Heart right ventricle (tissue), 16 donors: ENCODE data around the gene OTOGL. TPM values are rescaled to one million over a fixed set of nuclear protein-coding genes. Genes with fewer than 3 reads are reported as not detected.

Experiments
- ATAC-seq, 8 donors: fragments of 200-7000 bp; cut with Tn5 transposase; one replicate each; pipeline ENCODE4 v1.9.1; 2020; ENCODE audit warnings: mild to moderate bottlenecking in 8 of 8, moderate library complexity in 8 of 8, moderate number of reproducible peaks in 1 of 8
- DNase-seq, 2 donors: peaks; one replicate each; pipeline ENCODE4 v3.0.0-alpha.2; 2020
- H3K27ac ChIP-seq, 10 donors: fragments of 200-600 bp; sonication (generic) in 2 of 10; one replicate each; pipeline versions ENCODE4 v1.5.0 to v1.8.0; 2020 to 2022; ENCODE audit warnings: mild to moderate bottlenecking in 3 of 10
- H3K27me3 ChIP-seq, 7 donors: fragments of 200-600 bp; one replicate each; pipeline ENCODE4 v1.8.0; 2021 to 2022; ENCODE audit warnings: mild to moderate bottlenecking in 2 of 7
- H3K36me3 ChIP-seq, 9 donors: fragments of 200-600 bp; sonication (generic) in 1 of 9; one replicate each; pipeline versions ENCODE4 v1.5.0 to v1.8.0; 2020 to 2022; ENCODE audit warnings: mild to moderate bottlenecking in 2 of 9
- H3K4me1 ChIP-seq, 9 donors: fragments of 200-600 bp; sonication (generic) in 1 of 9; one replicate each; pipeline versions ENCODE4 v1.5.0 to v1.8.0; 2020 to 2022; ENCODE audit warnings: mild to moderate bottlenecking in 4 of 9
- H3K4me3 ChIP-seq, 10 donors: fragments of 200-600 bp; sonication (generic) in 2 of 10; one replicate each; pipeline versions ENCODE4 v1.5.0 to v1.8.0; 2020 to 2022; ENCODE audit warnings: mild to moderate bottlenecking in 7 of 10, moderate library complexity in 2 of 10
- H3K9me3 ChIP-seq, 11 donors: fragments of 200-600 bp in 10 of 11; sonication (generic) in 2 of 11; one replicate each; pipeline versions ENCODE4 v1.5.0 to v1.8.0; 2013 to 2022; ENCODE audit warnings: mild to moderate bottlenecking in 2 of 11, control low read depth in 1 of 11, moderate library complexity in 1 of 11
- WGBS, 2 donors: extraction: QIAGEN DNeasy Blood & Tissue Kit; methylation state at CpG; one replicate each; pipeline ENCODE4 v1.1.7; 2013; ENCODE audit warnings: inconsistent platforms in 1 of 2; 5-methylcytosine and 5-hydroxymethylcytosine counted together
- intact Hi-C, 10 donors: fragments of 100-400 bp; cut with DNase I; formaldehyde crosslinking; loops; one replicate each; pipeline versions ENCODE4 v1.11.1 to v1.14.2; 2022
- polyA plus RNA-seq, 2 donors: library from polyadenylated mRNA; stranded (reverse); fragments of 200-250 nt; gene quantifications; one replicate each; pipeline ENCODE4 v1.2.3, GENCODE V29; 2013
- total RNA-seq, 10 donors: library from RNA; stranded (reverse); fragmentation: NEBNext Ultra II Directional in 3 of 10; extraction: Animal tissue kit (Norgen Biotek cat#: 25700) in 3 of 10; gene quantifications; one replicate each; pipeline versions ENCODE4 v1.2.1 to v1.2.4, GENCODE V29; 2021 to 2023
- TF ChIP-seq, protein P1 (sequence below), 9 donors: fragments of 200-600 bp; sonication (generic) in 2 of 9; IDR thresholded peaks; one replicate each; pipeline versions ENCODE4 v1.5.0 to v1.8.0; 2021 to 2022; ENCODE audit warnings: antibody characterized with exemption in 9 of 9, mild to moderate bottlenecking in 5 of 9, moderate library complexity in 1 of 9
- donor health status: Arrhythmogenic right ventricular cardiomyopathy.
- donor health status: ischemic (EF 13 %, LVEDD 7.1; RV severe dilation, severe dysfunction).
- donor health status: healthy with polysubstance abuse.
- donor health status: DM: no; HTN: yes; CAD: no.
- donor health status: DM: no; HTN: no; CAD: no.
- donor health status: ischemic (EF 25% LVEDD 6.9; RV normal size, moderate dysfunction).
- donor health status: ischemic (EF 25% LVEDD 5.7; RV mildly dilated, moderate dysfunction).
- donor health status: healthy.
- donor health status: DM: yes; HTN: yes; CAD: no.
- donor health status: Ischemic cardiomyopathy.
- donor health status: ischemic (EF 35%, LVEDD 5.7; RV mildly dilated, moderate dysfunction).
- donor health status: nonischemic (EF 11% LVEDD 7.7; RV severe dilation, severe dysfunction).
- donor health status: DM: yes; HTN: yes; CAD: no.
- donor health status: PGD.
- donor health status: ischemic (EF 29% LVEDD 5.4; RV normal size, mild dysfunction).
- donor health status: nonischemic (EF 23%, LVEDD 6.1; RV moderate dilation, normal function).

Gene OTOGL
- total and polyA plus RNA-seq, 12 donors: 0.04 to 1.4 (median 0.24) TPM

DNA sequence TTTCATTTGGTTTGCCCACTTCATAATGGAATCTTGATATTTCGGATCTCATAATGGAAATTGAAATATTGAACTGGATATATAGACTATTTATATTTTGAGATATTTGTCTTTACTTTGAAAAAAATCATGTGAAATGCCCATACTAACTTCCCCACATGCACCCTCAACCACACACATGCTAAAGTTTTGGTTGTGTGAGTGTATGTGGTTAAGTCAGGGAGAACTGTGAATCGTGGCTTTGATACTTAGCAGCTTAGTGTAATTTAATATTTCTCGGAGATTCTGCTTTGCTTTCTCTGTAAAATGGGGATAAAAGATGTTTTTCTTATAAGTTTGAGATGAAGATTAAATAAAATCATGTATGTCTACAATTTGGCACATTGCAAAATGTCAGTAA, 162.1 kb downstream of the OTOGL start:
- H3K4me1 ChIP-seq: no peaks in the 10 kb centered on the region
- no peak for ATAC-seq
- H3K4me3 ChIP-seq: no peak overlapping the region
- H3K27me3 ChIP-seq: peaks cover 0 to 3% (median 0%) of the 10 kb centered on the region in 7 donors
- H3K9me3 ChIP-seq: no peaks in the 10 kb centered on the region
- no peaks in the 10 kb centered on the region for H3K36me3 ChIP-seq
- DNase-seq: no peak
- intact Hi-C loops: loop anchor here in 2 of 10 donors (10.0 kb wide), 2 partner anchors 47 to 707 kb away; no protein-coding TSS in a partner anchor
- H3K27ac ChIP-seq: no peak overlapping the region
- TF ChIP-seq, protein P1, sequence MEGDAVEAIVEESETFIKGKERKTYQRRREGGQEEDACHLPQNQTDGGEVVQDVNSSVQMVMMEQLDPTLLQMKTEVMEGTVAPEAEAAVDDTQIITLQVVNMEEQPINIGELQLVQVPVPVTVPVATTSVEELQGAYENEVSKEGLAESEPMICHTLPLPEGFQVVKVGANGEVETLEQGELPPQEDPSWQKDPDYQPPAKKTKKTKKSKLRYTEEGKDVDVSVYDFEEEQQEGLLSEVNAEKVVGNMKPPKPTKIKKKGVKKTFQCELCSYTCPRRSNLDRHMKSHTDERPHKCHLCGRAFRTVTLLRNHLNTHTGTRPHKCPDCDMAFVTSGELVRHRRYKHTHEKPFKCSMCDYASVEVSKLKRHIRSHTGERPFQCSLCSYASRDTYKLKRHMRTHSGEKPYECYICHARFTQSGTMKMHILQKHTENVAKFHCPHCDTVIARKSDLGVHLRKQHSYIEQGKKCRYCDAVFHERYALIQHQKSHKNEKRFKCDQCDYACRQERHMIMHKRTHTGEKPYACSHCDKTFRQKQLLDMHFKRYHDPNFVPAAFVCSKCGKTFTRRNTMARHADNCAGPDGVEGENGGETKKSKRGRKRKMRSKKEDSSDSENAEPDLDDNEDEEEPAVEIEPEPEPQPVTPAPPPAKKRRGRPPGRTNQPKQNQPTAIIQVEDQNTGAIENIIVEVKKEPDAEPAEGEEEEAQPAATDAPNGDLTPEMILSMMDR (IDR thresholded peaks at IDR 0.05): no peak
- 92 to 94% methylated on average over 3 of the region's 3 CpGs for WGBS, 2 donors

DNA sequence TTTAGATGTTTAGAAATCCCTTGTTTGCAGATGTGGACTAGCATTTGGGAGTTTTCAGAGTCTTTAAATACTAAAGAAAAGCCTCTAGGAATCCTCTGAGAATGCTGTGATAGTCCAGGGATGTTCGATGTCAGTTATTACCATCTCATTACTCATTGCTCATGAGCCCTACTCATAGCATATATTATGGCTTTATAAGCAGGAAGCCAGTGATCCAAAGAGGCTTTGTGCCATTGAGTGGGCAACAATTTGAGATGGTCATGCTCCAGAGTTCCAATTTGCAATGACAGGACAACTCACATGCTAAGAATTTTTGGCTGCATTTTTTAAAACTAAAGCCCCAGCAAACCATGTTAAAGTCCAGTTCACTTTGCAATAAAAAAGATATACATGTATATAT, 163.0 kb downstream of the OTOGL start:
- ATAC-seq (no peak), DNase-seq (no peak)
- Histone ChIP-seq H3K27ac (no peak overlapping the region), H3K27me3 (peaks cover 0 to 3% (median 0%) of the 10 kb centered on the region in 7 donors), H3K4me3 (no peak overlapping the region), H3K36me3 (no peaks in the 10 kb centered on the region), H3K4me1 (no peaks in the 10 kb centered on the region), H3K9me3 (no peaks in the 10 kb centered on the region)
- WGBS, 2 donors: 83 to 93% methylated on average over 1 of the region's 1 CpG
- TF ChIP-seq, protein P1 (IDR thresholded peaks at IDR 0.05): no peak
- intact Hi-C loops: loop anchor here in 2 of 10 donors (10.0 kb wide), 2 partner anchors 48 to 708 kb away; no protein-coding TSS in a partner anchor

DNA sequence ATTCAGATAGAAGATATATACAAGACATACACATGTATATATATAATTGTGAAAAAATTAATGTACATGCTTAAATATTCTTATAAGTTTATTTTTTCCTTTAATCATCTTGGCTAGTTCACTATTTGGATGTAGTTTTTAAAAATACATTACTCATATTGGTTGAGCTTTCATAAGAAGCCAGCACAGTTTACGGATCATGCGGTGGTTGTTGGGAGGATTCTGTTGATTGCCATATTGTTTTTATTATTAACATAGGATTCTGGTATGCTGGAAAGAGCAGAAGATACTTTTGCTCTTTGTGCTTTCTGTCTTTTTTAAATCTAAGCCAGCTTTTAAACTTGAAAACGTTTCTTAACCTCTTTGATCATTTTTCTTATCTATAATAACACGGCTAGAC, 163.4 kb downstream of the OTOGL start:
- H3K9me3 ChIP-seq: no peaks in the 10 kb centered on the region
- no peak for ATAC-seq
- 68 to 72% methylated on average over 4 of the region's 4 CpGs for WGBS, 2 donors
- intact Hi-C loops: loop anchor here in 2 of 10 donors (10.0 kb wide), 2 partner anchors 48 to 708 kb away; no protein-coding TSS in a partner anchor
- no peak overlapping the region for H3K4me3 ChIP-seq
- no peaks in the 10 kb centered on the region for H3K36me3 ChIP-seq
- peaks cover 0 to 3% (median 0%) of the 10 kb centered on the region in 7 donors for H3K27me3 ChIP-seq
- TF ChIP-seq, protein P1 (IDR thresholded peaks at IDR 0.05): no peak
- no peak for DNase-seq
- no peaks in the 10 kb centered on the region for H3K4me1 ChIP-seq
- no peak overlapping the region for H3K27ac ChIP-seq

DNA sequence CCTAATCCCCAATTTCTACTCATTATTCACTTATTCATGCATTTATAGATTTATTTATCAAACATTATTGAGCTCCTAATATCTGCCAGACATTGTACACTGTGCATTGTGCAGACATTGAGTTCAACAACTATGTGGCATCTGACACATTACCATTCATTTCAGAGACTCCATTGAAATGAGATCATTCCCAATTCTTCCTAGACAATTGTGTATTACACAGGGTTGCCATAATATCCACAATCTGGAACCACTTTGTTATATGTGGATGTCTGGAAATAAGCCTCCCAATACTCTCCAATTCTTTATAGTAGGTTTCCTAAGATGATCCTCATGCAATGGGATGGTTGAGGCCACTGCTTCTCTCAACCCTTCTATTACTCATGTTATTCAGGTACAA, 165.0 kb downstream of the OTOGL start:
- ATAC-seq: no peak
- H3K36me3 ChIP-seq: no peaks in the 10 kb centered on the region
- no peak overlapping the region for H3K27ac ChIP-seq
- no peak overlapping the region for H3K4me3 ChIP-seq
- H3K9me3 ChIP-seq: no peaks in the 10 kb centered on the region
- TF ChIP-seq, protein P1 (IDR thresholded peaks at IDR 0.05): no peak
- no peak for DNase-seq
- intact Hi-C loops: loop anchor here in 2 of 10 donors (10.0 kb wide), 2 partner anchors 50 to 710 kb away; no protein-coding TSS in a partner anchor
- peaks cover 0 to 3% (median 0%) of the 10 kb centered on the region in 7 donors for H3K27me3 ChIP-seq
- H3K4me1 ChIP-seq: peaks cover 0 to 4% (median 0%) of the 10 kb centered on the region in 9 donors
